Ureter (tissue), 1 donor: ENCODE data around the gene MBIP. TPM values are rescaled to one million over a fixed set of nuclear protein-coding genes. Genes with fewer than 3 reads are reported as not detected.
"Not testable (repeated sequence)": the region's sequence is repeated elsewhere in the genome, so short reads cannot be mapped to it uniquely, and the experiment has no call there.

ENCODE experiments used
- DNase-seq: peaks from one replicate; pipeline ENCODE4 v3.0.0-alpha.2; 2020; ENCODE audit warnings: low spot score
- total RNA-seq: library from RNA; stranded (reverse); gene quantifications from one replicate; pipeline ENCODE4 v1.2.4, GENCODE V29; 2023
- donor health status: DM: yes; HTN: yes; CAD: no.

Gene MBIP
- 24.9 TPM for total RNA-seq

- peak; percentile 94 for DNase-seq
Observed at GRCh38 chr14:36320200-36320896, at the start of gene MBIP. Gene MBIP, minus strand, starts transcription at chr14:36320637. Its CDS starts 49 bp downstream, at chr14:36320588.

- no peak for DNase-seq
Observed at GRCh38 chr14:36367985-36368774, 47.7 kb upstream of the MBIP start.

GRCh38 chr14:36365766-36366165 is 45.3 kb upstream of the MBIP start:
- DNase-seq, result no peak

- DNase-seq, result no peak
Observed at GRCh38 chr14:36363704-36364103, 43.3 kb upstream of the MBIP start.

- DNase-seq, result no peak
Observed at GRCh38 chr14:36362648-36363047, 42.2 kb upstream of the MBIP start.

GRCh38 chr14:36361210-36361853 is 40.9 kb upstream of the MBIP start:
- no peak for DNase-seq

GRCh38 chr14:36356862-36357261 is 36.4 kb upstream of the MBIP start:
- DNase-seq, result no peak

GRCh38 chr14:36346052-36346451 is 25.6 kb upstream of the MBIP start:
- no peak for DNase-seq

- no peak for DNase-seq
Observed at GRCh38 chr14:36344211-36344610, 23.8 kb upstream of the MBIP start.

- DNase-seq, result not testable (repeated sequence)
Observed at GRCh38 chr14:36341811-36342210, 21.4 kb upstream of the MBIP start.

- no peak for DNase-seq
Observed at GRCh38 chr14:36340276-36340890, 19.9 kb upstream of the MBIP start.

GRCh38 chr14:36339816-36340215 is 19.4 kb upstream of the MBIP start:
- DNase-seq, result no peak

GRCh38 chr14:36333119-36333518 is 12.7 kb upstream of the MBIP start:
- DNase-seq, result no peak

- not testable (repeated sequence) for DNase-seq
Observed at GRCh38 chr14:36327573-36327972, 7.1 kb upstream of the MBIP start.

- DNase-seq, result no peak
Observed at GRCh38 chr14:36325853-36326252, 5.4 kb upstream of the MBIP start.

GRCh38 chr14:36324897-36325296 is 4.5 kb upstream of the MBIP start:
- DNase-seq, result no peak

GRCh38 chr14:36320897-36321381 is 502 bp upstream of the MBIP start:
- no peak for DNase-seq

GRCh38 chr14:36319899-36320199 is 588 bp downstream of the MBIP start:
- DNase-seq, result no peak

- DNase-seq, result no peak
Observed at GRCh38 chr14:36317650-36318049, 2.8 kb downstream of the MBIP start.

- no peak for DNase-seq
Observed at GRCh38 chr14:36316131-36316530, 4.3 kb downstream of the MBIP start.

- DNase-seq, result no peak
Observed at GRCh38 chr14:36315159-36315853, 5.1 kb downstream of the MBIP start.

GRCh38 chr14:36313898-36314297 is 6.5 kb downstream of the MBIP start:
- no peak for DNase-seq
